Activated CD4-positive, alpha-beta T cell treated with anti-CD3 and anti-CD28 coated beads, Interleukin-2, amount 50 U/mL, for 48 hours (primary cell): Measurements from ENCODE around the gene EFCAB11.
A peak's percentile ranks its signal among the peaks of the same experiment; 100 is the strongest.
"Not testable (repeated sequence)": the region's sequence is repeated elsewhere in the genome, so short reads cannot be mapped to it uniquely, and the experiment has no call there.

Experiments used
- DNase-seq, 2 experiments: peaks; one replicate each; pipeline ENCODE4 v3.0.0-alpha.2; 2020

EFCAB11 gene

DNA sequence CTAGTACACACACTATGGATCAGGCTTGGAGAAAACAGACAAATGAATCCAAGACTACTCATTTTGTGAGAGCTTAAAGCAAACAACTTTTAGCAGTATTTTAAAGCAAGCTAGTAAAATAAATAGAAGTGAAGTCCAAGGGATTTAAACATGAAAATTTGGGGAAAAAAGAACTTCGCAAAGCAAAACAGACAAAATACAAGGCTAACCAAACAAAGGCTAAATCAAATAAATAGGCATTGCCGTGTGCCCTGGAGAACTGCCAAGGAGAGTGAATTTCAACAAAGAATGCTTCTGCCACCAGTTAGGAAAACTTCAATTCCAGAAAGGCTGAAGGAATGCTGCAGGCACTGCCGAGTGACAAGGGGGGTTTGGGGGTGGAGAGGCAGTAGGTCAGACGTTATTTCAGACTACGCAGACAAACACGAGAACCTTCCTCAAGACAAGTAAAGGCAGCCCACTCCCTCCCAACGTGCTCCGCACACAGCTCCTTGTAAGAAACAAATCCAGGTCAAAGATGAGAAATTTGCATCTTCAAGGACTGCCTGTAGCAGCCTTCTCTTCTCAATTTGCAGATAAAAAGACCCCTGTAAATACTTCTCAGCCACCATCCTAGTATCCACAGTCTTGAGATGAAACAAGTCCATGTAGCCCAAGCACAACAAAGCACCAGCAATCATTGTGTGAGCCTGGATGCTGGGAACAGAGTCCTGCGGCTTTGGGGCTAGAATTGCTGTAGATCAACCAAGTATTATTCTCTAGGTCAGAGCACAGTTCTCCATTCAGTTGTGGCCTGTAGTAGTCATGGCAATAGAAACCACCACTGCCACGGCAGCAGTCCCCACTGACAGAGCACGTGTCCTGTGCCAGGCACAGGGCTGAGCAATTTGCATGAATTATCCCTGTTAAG is 43.3 kb downstream of the EFCAB11 start:
- no peak for DNase-seq

DNA sequence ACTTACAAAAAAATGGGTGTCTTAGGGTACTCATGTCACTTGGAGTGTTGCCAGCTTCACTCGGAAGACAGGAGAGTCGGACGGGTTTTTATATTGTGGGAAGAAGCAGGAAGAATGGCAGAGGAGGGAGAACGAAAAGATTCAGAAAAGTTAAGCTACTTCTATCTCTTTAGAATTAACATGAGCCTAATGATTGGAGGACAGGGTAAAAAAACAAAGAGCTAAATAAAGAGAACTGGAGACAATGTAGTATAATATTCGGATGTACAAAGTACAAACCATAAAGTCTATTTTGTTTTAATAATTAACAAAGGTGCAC is 43.9 kb downstream of the EFCAB11 start:
- no peak for DNase-seq

DNA sequence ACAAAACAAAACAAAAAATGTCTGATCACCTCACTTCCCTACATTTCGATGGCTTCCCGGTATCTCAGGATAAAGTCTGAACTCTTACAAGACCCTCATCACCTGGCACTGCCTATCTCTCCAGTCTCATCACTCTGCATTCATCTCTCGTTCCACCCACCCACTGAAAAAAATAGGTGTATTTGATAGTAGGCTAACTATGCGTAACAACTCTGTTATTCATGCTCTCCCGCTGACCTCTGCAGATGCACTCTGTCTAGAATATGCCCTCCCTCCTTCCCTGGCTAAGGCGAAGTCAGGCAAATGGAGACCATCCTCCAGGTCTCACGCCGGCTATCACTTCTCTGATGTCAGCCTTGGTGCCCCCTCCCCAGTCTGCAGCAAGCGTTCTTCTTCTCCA is 44.9 kb downstream of the EFCAB11 start:
- DNase-seq, result no peak

DNA sequence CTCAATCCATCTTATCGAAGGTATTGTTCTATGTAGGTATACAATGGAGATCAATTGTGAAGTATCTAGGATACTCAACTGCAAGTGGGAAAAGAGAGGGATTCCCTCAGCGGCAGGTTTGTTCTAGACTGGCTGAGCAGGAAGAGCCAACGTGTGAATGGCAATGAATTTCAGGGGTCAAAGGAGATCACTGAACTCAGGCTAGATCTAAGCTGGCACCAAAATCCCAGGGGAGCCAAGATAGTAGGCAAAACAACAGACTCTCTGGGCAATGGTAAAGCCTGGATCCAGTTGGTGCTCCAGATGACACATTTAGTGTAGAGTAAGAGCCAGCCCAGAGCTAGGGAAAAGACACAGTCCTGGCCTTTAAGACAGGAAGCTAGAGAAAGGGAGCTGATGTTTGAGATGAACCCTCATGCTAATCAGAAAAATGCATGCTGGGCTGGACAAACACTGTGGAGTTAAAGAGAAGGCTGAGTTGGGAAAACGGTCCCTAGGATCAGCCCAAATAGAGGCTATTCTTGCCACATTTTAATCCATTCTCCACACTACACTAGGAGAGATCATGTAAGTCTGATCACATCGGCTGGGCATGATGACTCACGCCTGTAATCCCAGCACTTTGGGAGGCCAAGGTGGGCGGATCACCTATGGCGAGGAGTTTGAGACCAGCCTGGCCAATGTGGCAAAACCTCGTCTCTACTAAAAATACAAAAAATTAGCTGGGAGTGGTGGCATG is 45.6 kb downstream of the EFCAB11 start:
- no peak for DNase-seq

DNA sequence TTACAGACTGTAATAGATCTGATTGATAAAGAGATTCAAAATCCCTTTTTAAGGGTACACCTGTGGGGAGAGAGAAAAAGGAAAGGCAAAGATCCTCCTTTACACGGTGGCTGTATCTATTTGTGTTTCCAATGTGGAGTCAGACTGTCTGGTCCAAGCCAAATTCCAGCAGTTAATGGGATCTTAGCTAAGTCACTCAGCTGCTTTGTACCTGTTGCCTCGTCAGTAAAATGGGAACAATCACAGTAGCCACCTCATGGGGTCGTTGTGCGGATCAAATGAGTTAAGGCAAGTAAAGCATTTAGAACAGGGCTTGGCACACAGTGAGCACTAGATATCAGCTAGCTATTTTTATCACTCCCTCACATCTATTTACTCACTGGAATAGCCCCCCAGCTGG is 46.9 kb downstream of the EFCAB11 start:
- DNase-seq, result no peak

DNA sequence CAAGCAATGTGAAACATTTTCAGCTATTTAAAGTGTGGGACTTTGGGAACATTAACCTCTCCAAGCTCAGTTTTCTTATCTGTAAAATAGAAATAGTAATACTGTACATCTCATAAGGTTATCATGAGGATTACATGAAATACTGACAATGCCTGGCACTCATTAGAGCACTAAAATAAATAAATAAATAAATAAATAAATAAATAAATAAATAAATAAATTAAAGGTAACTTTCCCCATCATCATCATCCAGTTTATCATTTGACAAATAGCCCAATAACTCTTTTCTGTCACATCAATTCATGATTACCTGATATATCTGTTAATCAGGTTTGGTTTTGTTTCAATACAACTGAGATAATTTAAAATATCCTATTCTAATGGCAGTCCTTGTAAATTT is 48.5 kb downstream of the EFCAB11 start:
- no peak for DNase-seq

DNA sequence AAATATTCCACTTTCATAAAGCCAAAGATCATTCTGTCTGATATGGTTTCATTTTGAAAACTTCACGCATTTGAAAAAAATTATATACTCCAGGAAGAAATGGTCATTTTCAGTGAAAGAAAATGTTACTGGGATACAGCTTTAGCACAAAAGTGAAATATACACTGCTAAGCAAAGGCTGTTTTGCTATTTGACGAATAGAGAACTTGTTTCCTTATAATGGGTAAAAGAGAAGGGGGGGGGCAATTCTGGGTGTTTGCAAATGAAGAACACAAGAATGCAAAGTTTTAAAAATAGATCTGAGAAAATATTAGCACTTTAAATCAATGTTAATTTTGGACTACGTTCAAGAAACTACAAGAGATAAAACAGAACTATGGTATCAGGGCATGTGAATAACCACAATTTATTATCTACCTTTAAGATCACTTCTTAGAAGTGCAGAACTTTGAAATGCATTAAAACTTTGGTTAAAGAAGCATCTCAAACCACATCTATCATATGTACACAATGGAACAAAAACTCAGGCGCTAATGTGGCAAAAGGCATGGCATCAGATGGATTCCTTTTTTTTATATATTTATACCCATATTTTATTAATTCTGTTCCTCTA is 51.1 kb downstream of the EFCAB11 start:
- DNase-seq, result no peak

DNA sequence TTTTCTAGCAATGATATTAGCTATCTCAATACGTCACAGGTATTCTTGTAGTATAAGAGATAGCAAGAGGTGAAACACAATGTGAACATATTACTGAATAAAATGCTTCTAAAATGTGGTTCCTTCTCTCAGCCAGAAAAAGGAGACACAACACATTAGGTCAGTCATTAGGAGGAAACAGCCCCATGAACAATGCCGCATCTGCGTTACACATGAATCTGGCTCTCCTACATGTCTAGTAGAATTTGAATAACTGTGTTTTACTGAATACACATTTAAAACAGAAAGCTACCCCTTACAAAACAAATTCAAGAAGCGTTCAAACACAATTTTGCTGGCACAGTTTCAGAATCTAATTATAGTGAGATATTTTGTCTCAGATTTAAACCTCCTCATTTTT is 51.6 kb downstream of the EFCAB11 start:
- no peak for DNase-seq

DNA sequence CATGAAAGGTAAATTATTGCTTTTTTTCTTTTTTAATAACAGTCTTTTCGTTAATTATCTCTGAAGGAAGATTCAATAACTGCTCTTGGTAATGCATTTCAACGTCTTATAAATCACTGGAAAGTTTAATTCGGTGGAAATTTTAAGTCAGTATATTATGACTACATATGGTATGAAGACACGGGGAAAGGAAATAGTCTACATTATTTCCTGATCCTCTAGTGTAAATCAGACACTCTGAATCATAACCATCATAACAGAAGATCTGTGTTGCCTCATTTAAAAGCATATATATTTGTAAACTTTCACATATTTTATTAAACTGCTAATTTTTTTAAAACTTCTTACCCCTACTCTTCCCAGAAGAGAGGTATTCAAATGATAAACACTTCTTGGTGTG is 53.7 kb downstream of the EFCAB11 start:
- no peak for DNase-seq

DNA sequence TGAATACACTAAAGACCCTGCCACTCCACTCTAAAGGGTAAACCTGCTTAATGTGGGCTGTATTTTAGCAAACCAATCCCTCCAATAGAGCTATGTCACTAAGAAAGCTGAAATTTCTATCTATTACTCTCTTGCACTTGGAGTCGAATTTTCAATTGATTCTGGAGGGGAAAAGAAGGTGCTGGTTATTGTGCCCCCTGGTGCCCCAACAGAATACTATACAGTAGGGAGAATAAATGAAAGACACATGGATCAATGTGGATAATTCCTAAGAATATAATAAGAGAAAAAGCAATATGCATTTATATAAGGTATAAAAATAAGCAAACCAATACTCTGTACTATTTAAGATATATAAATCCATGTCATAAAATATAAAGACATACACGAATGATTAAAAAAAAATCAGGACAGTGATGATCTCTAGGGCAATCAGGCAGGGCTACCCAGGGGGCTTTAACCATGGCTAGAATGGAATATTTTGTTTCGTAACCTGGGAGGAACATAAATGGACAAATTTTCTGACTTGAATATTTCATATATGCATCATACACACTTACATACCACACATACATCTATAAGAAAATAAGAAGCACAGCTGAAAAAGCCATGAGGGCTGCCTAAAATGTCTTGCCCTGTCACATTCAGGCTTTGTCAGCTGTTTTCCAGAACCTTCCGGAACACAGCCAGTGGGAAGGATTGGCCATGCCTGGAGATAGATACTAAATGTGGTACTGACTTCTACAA is 54.4 kb downstream of the EFCAB11 start:
- DNase-seq, result peak in 1 of 2 experiments; percentile 12

DNA sequence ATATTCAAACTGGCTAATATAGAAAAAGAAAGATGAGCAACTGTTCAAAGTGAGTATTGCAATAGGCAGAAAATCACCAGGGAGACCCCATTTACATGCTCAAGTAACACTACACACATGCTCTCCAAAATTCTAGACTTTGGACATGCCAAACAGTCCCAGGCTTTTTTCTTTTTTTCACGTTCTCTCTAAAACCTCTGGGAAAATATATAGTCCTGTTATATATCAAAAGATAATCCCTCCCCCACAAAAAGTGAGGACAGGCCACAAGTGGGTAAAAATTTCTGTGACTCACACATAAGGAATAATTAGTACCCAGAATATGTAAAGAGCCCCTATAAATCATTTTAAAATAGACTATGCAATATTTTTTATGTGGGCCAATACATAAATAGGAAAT is 55.2 kb downstream of the EFCAB11 start:
- no peak for DNase-seq

DNA sequence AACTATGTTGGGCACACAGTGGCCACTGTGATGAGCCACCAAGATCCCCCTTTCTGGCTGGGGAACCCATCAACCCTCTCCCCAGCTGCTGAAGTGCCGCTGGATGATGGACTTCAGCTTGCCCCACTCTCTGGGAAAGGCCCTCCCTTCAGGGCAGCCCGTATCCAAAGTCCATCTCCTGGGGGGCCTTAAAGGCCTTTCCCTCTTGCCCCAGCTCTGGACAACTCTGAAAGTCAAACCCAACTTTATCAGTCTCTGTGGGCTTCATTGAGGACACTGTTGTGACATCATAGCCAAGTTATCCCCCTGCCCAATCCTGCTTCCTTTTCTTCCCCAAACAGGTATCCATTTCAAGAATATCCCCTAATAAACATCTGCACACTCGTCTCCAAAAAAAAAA is 61.1 kb downstream of the EFCAB11 start:
- not testable (repeated sequence) for DNase-seq

DNA sequence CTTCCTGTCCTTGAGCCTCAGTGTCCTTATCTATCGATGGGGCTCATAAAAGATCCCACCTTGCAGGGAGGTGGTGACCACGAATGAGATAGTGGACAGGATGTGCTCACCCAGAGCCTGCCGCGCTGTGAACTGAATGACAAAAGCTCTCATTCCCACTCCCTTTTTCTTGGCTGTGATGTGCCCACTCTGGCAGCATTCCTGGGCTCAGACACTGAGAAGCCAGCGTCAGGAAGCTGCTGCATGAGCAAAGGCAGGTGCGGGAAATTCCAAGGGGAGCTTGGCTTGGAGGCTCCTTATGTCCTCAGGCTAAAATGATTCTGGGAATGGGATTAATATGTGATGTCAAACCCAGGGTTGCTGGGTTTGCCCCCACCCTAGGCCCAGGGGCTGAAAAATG is 61.6 kb downstream of the EFCAB11 start:
- DNase-seq, result no peak

DNA sequence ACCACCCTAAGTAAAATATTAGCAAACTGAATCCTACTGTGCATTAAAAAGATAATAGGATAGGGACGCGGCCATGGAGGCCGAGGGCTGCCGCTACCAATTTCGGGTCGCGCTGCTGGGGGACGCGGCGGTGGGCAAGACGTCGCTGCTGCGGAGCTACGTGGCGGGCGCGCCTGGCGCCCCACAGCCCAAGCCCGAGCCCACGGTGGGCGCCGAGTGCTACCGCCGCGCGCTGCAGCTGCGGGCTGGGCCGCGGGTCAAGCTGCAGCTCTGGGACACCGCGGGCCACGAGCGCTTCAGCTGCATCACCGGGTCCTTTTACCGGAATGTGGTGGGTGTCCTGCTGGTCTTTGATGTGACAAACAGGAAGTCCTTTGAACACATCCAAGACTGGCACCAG is 62.8 kb downstream of the EFCAB11 start:
- DNase-seq, result not testable (repeated sequence)

DNA sequence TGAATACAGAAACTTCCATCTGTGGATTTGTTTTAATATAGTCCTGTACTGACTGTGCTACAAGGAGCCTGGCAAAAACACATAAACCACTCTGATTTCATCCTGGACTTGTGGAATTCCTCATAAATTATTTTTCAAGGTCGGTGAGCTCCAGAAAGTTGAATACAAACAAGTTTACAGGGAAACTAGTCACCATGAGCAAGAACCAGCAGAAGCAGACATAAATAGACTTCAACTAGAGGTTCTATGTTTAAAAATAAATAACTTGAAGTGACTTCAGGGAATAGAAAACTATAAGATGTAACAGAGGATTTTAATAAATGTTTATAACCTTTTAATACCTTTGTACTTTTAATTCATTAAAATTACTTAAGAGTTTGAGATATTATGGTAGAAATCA is 63.5 kb downstream of the EFCAB11 start:
- no peak for DNase-seq

DNA sequence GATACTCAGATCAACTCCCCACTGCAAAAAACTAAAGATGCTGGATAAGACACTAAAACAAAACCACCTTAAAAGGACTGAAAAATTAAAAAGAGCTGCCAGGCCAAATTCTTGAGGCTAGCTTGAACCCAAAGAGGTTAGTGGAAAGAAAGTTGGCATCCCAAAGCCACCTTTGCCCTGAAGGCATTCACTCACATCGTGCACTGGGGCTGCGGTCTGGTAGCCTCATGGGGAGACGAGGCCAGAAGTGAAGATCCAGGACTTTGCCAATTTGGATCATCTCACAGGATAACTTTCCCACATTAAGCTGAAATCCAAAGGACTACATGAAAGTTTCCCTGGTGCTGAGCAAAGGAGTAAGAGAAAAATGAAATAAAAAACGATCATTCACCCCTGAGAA is 63.9 kb downstream of the EFCAB11 start:
- no peak for DNase-seq

DNA sequence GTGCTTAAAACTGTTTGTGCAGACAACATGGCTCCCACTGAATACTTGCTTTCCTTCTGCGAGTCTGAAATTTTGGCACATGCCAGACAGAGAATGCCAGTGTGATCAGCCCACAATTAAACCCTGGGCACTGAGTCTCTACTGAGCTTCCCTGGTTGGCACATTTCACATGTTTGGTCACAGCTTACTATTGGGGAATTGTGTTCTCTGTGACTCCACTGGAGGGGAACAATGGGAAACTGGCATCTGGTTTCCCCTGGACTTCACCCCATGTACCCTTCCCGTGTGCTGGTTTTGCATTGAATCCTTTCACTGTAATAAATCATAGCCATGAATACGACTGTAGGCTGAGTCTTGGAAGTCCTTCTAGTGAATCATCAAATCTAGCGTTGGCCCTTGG is 64.9 kb downstream of the EFCAB11 start:
- no peak for DNase-seq

DNA sequence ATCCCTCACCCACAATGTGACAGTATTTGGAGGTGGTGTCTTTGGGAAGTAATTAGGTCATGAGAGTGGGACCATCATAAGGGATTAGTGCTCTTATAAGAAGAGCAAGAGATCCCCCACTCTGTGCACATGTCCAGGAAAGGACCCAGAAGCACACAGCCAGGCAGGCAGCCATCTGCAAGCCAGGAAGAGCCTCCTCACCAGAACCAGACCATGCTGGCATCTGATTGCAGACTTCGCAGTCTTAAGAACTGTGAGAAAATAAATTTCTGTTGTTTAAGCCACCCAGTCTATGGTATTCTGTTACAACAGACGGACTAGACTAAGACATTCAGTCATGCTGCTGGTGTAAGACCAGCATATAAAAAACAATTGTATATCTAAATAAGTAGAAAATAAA is 69.8 kb downstream of the EFCAB11 start:
- DNase-seq, result no peak

DNA sequence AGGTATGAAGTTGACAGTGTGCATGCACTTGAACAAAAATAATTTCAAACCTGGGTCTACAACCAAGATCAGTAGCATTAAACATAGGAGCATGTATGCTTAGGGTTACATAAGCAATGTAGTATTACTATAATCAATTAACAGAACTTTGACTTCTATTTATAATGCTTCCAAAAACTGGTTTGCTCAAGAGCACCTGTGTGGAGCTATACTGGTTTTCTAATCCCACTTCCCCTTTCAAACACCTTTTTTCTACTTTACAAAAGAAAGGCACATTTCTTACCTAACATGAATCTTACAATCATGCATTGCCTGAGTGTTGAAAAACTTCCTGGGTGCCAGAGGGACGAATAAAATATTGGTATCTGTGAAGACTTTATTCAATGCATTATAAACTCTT is 72.7 kb downstream of the EFCAB11 start:
- no peak for DNase-seq

DNA sequence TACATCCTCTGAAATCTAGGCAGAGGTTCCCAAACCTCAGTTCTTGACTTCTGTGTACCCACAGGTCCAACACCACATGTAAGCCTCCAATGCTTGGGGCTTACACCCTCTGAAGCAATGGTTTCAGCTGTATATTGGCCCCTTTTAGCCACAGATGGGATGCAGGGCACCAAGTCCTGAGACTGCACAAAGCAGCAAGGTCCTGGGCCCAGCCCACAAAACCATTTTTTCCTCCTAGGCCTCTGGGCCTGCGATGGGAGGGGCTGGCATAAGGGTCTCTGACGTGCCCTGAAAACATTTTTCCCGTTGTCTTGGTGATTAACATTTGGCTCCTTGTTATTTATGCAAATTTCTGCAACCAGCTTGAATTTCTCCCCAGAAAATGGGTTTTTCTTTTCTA is 80.4 kb downstream of the EFCAB11 start:
- DNase-seq, result not testable (repeated sequence)

DNA sequence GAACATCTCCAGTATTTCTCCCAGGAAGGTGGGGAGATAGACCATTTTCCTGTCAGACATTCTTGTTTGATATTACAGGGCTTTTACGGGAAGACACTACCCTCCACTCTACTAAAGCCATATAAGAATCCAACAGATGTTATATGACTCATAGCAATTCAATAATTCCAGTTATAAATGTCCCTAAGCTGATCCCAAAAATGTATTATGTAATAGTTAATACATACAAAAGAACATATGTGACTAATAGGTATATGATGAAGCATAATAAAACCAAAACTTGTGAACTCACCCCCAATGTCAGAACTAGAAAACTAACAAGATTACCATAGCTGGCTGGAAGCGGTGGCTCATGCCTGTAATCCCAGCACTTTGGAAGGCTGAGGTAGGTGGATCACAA is 84.2 kb downstream of the EFCAB11 start:
- DNase-seq, result no peak

DNA sequence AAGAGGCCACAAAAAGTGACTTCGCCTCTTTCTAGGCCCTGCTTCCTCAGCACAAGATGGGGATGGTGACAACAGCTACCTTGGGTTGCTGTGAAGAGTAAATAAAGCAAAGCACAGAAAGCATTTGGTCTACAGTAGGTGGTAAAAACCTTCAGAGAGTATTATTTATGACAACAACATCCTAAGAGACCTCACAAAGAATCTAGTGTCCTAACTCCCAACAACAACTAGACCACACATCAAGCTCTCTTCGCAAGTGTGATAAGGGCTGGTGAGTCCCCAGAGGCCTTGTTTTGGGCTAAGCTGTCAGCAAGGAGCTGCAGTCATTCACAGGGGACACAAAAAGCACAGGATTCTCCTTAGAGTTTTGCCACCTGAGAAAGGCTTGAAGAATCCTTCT is 84.9 kb downstream of the EFCAB11 start:
- no peak for DNase-seq

DNA sequence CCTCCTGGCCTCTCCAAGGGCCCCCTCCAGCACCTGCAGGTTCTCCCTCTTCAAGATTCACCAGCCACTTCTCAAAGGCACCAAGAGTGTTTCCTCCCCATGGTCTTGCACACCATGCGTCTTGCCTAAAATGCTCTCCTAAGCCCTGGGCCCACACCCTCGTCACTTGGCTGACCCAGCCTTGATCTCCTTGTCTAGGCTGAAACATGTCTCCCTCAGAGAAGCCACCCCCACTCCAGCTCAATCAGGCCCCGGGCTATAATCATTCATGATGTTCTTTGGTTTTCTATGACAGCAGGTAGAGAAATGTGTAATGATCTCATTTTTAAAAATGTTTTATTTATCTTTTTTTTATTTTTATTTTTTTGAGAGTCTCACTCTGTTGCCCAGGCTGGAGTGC is 88.1 kb downstream of the EFCAB11 start:
- no peak for DNase-seq
